Stomach (tissue), 4 donors: ENCODE results near the gene COL16A1.

Experiments
- CTCF ChIP-seq, 7 experiments: fragments of 450-650 bp in 4 of 7; fragments of 200-600 bp in 3 of 7; sonication (generic) in 3 of 7; IDR thresholded peaks; one replicate each; pipeline ENCODE4 v1.5.1; 2016 to 2019; ENCODE audit warnings: antibody characterized with exemption in 7 of 7, control low read depth in 2 of 7, mild to moderate bottlenecking in 1 of 7
- EP300 ChIP-seq: sonication (generic); formaldehyde crosslinking; IDR thresholded peaks from one replicate; pipeline ENCODE4 v1.6.1; 2017; ENCODE audit warnings: antibody characterized with exemption
- POLR2A ChIP-seq, 4 donors: fragments of 450-650 bp; IDR thresholded peaks; one replicate each; pipeline ENCODE4 v1.6.1; 2016; ENCODE audit warnings: antibody characterized with exemption in 4 of 4, control low read depth in 2 of 4, mild to moderate bottlenecking in 1 of 4, moderate library complexity in 1 of 4

GRCh38 chr1:31672986-31673385 is 30.8 kb downstream of the COL16A1 start:
- TF ChIP-seq EP300, result no peak
- TF ChIP-seq CTCF (IDR thresholded peaks at IDR 0.05), result no peak
- TF ChIP-seq POLR2A (IDR thresholded peaks at IDR 0.05), result no peak
